Breast epithelium (tissue), 4 donors: ENCODE results near the gene DKKL1. TPM values are rescaled to one million over a fixed set of nuclear protein-coding genes. Genes with fewer than 3 reads are reported as not detected.
"Not testable (repeated sequence)": the region's sequence is repeated elsewhere in the genome, so short reads cannot be mapped to it uniquely, and the experiment has no call there.

Experiments
- DNase-seq, 2 donors: peaks; one replicate each; pipeline ENCODE4 v3.0.0-alpha.2; 2019; ENCODE audit warnings: low spot score in 2 of 2
- H3K27ac ChIP-seq, 2 donors: fragments of 200-600 bp; sonication (generic) in 1 of 2; one replicate each; pipeline ENCODE4 v1.5.1; 2016 to 2019; ENCODE audit warnings: mild to moderate bottlenecking in 1 of 2
- H3K27me3 ChIP-seq, 2 donors: fragments of 200-600 bp; sonication (generic) in 1 of 2; one replicate each; pipeline versions ENCODE4 v1.5.1 to v1.6.0; 2017 to 2019; ENCODE audit warnings: control low read depth in 1 of 2, mild to moderate bottlenecking in 1 of 2
- H3K36me3 ChIP-seq: fragments of 200-600 bp; one replicate; pipeline ENCODE4 v1.5.1; 2019
- H3K4me1 ChIP-seq, 2 donors: fragments of 200-600 bp; sonication (generic); one replicate each; pipeline ENCODE4 v1.5.1; 2016 to 2019; ENCODE audit warnings: control low read depth in 1 of 2
- H3K4me3 ChIP-seq, 3 donors: fragments of 200-600 bp; sonication (generic); 1 replicate in 2 of 3; 2 replicates in 1 of 3; pipeline ENCODE4 v1.5.1; 2016 to 2019; ENCODE audit warnings: mild to moderate bottlenecking in 3 of 3, moderate library complexity in 2 of 3
- H3K9me3 ChIP-seq, 2 donors: fragments of 200-600 bp; sonication (generic) in 1 of 2; one replicate each; pipeline ENCODE4 v1.5.1; 2016 to 2019; ENCODE audit warnings: control low read depth in 1 of 2
- CTCF ChIP-seq, 3 donors: fragments of 450-650 bp; IDR thresholded peaks; one replicate each; pipeline ENCODE4 v1.5.1; 2016 to 2017; ENCODE audit warnings: antibody characterized with exemption in 3 of 3, mild to moderate bottlenecking in 3 of 3, moderate library complexity in 3 of 3
- POLR2A ChIP-seq: fragments of 450-650 bp; IDR thresholded peaks from one replicate; pipeline ENCODE4 v1.6.1; 2016; ENCODE audit warnings: antibody characterized with exemption, mild to moderate bottlenecking, moderate library complexity
- POLR2AphosphoS5 ChIP-seq, 3 donors: sonication (generic); formaldehyde crosslinking; IDR thresholded peaks; one replicate each; pipeline ENCODE4 v1.6.1; 2017; ENCODE audit warnings: antibody characterized with exemption in 3 of 3
- intact Hi-C: fragments of 100-400 bp; cut with DNase I; formaldehyde crosslinking; loops from one replicate; pipeline ENCODE4 v1.15.1; 2023; ENCODE audit warnings: low total_unique reads
- total RNA-seq, 3 donors: library from RNA; depleted of rRNA; stranded (reverse); fragments of >200 nt; gene quantifications; one replicate each; pipeline ENCODE4 v1.1.0, GENCODE V29; 2016

The DKKL1 gene
- total RNA-seq, 3 donors from 2014 or later = 0.64 to 1.8 TPM; not detected in 1

GRCh38 chr19:49364083-49364737 is 533 bp downstream of the DKKL1 start:
- H3K27me3 ChIP-seq = no peaks in the 10 kb centered on the region
- TF ChIP-seq POLR2AphosphoS5 (IDR thresholded peaks at IDR 0.05) (no peak), CTCF (IDR thresholded peaks at IDR 0.05) (no peak), POLR2A (no peak)
- H3K4me3 ChIP-seq = peak overlapping the region in 2 of 3 donors; percentile 78 to 89
- intact Hi-C loops = no loop called here
- DNase-seq = no peak
- H3K4me1 ChIP-seq = no peaks in the 10 kb centered on the region
- peaks cover 6 to 8% of the 10 kb centered on the region in 2 donors for H3K9me3 ChIP-seq
- no peaks in the 10 kb centered on the region for H3K36me3 ChIP-seq
- peak overlapping the region; percentile 78 to 93 for H3K27ac ChIP-seq

DNA sequence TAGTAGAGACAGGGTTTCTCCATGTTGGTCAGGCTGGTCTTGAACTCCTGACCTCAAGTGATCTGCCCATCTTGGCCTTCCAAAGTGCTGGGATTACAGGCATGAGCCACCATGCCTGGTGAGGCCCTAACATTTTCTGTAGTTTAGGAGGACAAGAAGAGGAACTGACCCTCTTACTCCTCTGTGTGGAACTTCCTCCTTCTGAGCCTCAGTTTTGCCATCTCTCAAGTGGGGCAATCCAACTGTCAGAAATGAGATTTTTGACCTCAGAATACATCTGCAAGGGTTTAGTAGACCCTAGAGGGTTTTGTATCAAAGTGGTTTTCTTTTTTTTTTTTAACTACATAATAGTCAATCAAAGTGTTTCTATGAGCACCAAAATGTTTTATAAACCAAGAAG is 2.4 kb downstream of the DKKL1 start:
- no peaks in the 10 kb centered on the region for H3K36me3 ChIP-seq
- H3K27me3 ChIP-seq = no peaks in the 10 kb centered on the region
- no peak for TF ChIP-seq CTCF (IDR thresholded peaks at IDR 0.05)
- TF ChIP-seq POLR2A = no peak
- no peak for TF ChIP-seq POLR2AphosphoS5 (IDR thresholded peaks at IDR 0.05)
- H3K4me1 ChIP-seq = no peaks in the 10 kb centered on the region
- DNase-seq = no peak
- no peak overlapping the region for H3K4me3 ChIP-seq
- peaks cover 17 to 20% of the 10 kb centered on the region in 2 donors for H3K9me3 ChIP-seq
- intact Hi-C loops = no loop called here
- H3K27ac ChIP-seq = no peak overlapping the region

DNA sequence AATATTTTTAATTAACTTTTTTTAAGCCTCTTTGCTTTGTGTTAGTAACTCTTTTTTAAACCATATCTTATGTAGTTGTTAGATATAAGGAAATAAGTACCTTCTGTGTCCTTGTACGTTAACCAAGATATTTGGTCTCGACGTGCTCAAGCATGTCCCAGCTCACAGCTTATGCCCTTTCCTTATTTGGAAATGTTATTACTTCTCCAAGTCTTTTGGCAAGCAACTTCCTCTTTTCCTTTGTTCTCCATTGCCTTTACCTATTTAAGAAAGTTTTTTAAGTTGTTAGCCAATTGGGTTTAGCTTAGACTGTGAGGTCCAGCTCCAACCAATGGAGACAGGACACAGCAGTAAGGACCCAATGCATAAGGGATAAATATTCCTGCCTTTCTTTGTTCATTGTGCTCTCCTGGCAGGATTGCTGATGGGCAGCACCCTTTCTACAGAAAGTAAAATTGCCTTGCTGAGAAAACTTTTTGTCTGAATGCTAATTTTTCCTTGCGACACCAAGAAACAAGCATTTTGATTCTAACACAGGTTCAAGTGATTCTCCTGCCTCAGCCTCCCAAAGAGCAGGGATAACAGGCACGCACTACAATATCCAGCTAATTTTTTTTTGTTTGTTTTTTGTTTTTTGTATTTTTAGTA is 5.2 kb downstream of the DKKL1 start:
- DNase-seq = no peak
- intact Hi-C loops = no loop called here
- Histone ChIP-seq H3K4me3 (no peak overlapping the region), H3K27ac (no peak overlapping the region), H3K27me3 (no peaks in the 10 kb centered on the region), H3K36me3 (no peaks in the 10 kb centered on the region), H3K9me3 (peaks cover 17 to 20% of the 10 kb centered on the region in 2 donors), H3K4me1 (no peaks in the 10 kb centered on the region)
- TF ChIP-seq CTCF (IDR thresholded peaks at IDR 0.05) (no peak), POLR2A (no peak), POLR2AphosphoS5 (IDR thresholded peaks at IDR 0.05) (no peak)

GRCh38 chr19:49371184-49371583 is 7.5 kb downstream of the DKKL1 start:
- H3K4me3 ChIP-seq = no peak overlapping the region
- peaks cover 17 to 20% of the 10 kb centered on the region in 2 donors for H3K9me3 ChIP-seq
- TF ChIP-seq CTCF (IDR thresholded peaks at IDR 0.05) (no peak), POLR2A (no peak), POLR2AphosphoS5 (IDR thresholded peaks at IDR 0.05) (no peak)
- no peak overlapping the region for H3K27ac ChIP-seq
- DNase-seq = no peak
- H3K27me3 ChIP-seq = no peaks in the 10 kb centered on the region
- H3K36me3 ChIP-seq = no peaks in the 10 kb centered on the region
- H3K4me1 ChIP-seq = no peaks in the 10 kb centered on the region
- intact Hi-C loops = no loop called here

DNA sequence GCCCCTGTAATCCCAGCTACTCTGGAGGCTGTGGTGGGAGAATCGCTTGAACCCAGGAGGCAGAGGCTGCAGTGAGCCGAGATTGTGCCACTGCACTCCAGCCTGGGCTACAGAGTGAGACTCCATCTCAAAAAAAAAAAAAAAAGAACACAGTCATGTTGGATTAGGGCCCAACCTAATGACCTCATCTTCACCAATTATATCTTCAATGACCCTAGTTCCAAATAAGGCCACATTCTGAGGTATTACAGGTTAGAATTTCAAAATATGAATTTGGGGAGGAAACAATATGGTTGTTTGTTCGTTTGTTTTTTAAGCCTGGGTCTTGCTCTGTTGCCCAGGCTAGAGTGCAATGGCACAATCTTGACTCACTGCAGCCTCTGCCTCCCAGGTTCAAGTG is 9.5 kb downstream of the DKKL1 start:
- peaks cover 17 to 20% of the 10 kb centered on the region in 2 donors for H3K9me3 ChIP-seq
- H3K27ac ChIP-seq, DNase-seq, H3K36me3 ChIP-seq, H3K27me3 ChIP-seq, H3K4me1 ChIP-seq, intact Hi-C loops, H3K4me3 ChIP-seq: not testable (repeated sequence)
